NCI-H146 treated with DMSO at 0.1 percent for 48 hours (cell line): ENCODE results near the gene MT1B.

Experiments
- DNase-seq: peaks from one replicate; lab custom pipeline; 2025; ENCODE audit not compliant: unreplicated experiment; lab: John Stamatoyannopoulos, UW

The MT1B gene

DNA sequence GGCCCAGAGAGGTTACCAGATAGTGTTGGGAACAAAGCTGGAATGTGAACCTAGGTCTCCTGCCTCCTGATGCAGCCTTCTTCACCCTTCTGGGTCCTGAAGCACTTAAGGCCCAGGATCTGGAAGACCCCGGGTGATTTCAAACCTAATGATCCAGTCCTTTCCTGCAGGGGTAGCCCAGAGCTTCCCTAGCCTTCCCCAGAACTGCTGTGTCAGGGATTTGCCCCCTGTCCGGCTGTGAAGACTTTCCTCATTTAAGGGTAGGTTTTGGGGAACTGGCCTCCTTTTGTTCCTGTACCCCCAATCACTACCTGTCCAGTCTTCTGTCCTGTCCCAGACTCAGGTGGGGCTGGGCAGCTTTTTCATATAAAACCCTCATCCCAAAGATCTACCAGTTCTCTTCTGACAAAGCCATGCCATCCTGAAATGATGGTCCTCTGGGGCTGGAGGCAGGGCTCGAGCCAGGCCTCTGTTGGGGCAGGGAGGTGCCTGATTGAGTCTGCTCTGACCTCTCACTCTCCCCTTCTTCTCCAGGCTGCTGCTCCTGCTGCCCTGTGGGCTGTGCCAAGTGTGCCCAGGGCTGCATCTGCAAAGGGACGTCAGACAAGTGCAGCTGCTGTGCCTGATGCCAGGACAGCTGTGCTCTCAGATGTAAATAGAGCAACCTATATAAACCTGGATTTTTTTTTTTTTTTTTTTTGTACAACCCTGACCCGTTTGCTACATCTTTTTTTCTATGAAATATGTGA lies 31.9 kb downstream of the MT1B start:
- DNase-seq: no peak

- DNase-seq: no peak
Measured at GRCh38 chr16:56684256-56684925, 32.7 kb downstream of the MT1B start.

DNA sequence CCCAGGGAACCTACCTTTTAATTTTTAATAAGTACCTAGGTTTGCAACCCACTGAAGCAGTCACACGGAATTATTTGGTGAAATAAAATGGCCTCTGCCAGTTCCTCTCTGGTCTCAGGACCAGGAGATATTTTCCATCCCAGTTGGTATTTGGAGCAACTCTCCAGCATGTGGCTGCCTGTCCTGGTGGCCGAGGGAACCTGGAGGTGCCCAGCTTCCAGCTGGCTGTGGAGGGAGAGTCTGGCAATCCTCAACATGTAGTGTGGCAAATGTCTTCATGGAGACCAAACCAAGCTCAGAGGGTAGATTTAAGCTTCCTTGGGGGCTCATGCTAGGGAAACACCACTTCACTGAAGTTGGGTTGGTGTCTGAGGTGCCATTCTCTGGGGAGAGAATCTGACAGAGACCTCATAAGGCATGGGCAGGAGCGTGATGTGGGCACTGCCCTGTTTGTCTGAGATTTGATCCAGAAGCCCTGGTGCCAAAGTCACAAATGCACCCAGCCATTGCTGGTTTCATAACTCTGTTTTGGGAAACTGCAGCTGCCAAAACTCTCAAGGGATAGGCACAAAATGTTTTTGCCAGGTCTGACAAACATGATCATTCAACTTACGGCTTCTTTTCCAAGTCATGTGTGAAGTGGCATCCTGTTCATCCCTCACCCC lies 33.4 kb downstream of the MT1B start:
- no peak for DNase-seq

GRCh38 chr16:56686758-56687157 lies 35.1 kb downstream of the MT1B start:
- DNase-seq: no peak

GRCh38 chr16:56688762-56689161 lies 37.1 kb downstream of the MT1B start:
- DNase-seq: no peak

DNA sequence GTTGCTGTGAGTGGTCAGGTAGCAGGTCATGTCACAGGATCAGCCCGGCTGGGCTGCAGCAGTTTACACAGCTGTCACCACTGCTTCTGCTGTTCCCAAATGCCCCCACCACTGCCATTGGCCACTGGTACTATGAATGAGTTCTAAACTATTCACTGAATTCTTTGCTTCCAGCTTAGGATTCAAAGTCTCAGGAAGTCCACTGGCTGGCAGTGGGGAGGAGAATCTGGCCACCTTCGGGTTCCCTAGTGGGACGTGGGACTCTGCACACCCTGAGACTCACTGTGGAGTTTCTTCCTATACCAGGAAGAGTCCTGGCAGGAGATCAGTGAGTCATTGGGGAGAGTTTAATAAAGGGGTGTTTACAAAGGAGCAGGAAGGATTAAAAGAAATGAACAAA lies 37.5 kb downstream of the MT1B start:
- peak; percentile 13 for DNase-seq

GRCh38 chr16:56690420-56691122 lies 38.9 kb downstream of the MT1B start:
- DNase-seq: no peak

DNA sequence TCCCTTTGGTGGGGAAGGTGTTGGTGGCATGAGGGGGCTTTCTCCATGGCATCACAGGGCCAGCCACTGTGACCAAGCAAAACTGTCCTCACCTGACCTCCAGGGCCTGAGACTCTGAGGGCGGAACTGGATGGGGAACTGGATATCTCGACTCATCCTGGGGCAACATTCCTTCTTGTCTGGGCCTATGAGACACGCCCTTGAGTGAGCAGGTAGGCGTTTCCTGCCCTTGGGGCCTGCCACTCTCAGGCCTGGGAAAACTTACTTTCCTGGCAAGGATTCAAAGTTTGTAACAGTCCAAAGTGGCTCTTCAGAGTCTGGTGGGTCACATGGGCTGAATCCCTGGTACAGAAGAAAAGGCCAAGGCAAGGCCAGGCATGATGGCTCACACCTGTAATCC lies 40.2 kb downstream of the MT1B start:
- DNase-seq: no peak

DNA sequence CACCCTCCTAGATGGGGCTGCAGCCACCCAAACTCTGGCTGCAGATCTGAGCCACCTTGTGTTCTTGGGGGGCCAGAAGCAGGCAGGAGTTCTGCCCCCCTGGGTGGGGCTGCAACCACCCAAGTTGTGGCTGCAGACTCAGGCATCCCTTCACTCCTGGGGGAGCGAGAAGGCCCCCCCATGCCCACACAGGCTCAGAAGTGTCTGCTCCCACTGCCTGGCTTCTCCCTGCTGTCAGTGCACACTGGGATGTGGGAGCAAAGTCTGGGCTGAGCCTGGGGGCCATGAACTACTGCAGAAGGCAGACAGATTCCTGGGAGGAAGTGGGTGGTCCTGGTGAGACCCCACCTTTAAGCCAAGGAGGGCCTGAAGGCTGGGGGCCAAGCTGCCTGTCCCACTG lies 43.6 kb downstream of the MT1B start:
- DNase-seq: no peak

- no peak for DNase-seq
Measured at GRCh38 chr16:56697456-56698155, 45.9 kb downstream of the MT1B start.

GRCh38 chr16:56700195-56700594 lies 48.5 kb downstream of the MT1B start:
- DNase-seq: no peak

- no peak for DNase-seq
Measured at GRCh38 chr16:56700631-56701030, 48.9 kb downstream of the MT1B start.

DNA sequence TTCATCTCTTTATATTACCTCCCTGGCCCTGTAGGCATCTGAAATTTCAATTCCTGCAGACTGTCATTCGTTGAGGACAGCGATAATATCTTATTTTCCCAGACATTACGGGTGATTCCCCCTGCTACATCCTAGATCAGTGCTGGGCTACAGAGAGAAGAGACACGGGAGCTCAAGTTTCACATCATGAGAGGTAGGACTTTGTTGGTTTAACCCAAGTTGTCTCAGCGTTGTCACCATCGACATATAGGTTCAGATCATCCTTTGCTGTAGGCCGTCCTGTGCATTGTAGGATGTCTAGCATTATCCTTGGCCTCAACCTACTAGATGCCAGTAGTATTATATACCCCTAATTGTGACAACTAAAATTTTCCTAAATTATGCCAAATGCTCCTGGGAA lies 49.8 kb downstream of the MT1B start:
- DNase-seq: no peak
